Middle frontal gyrus (tissue), 1 donor: Measurements from ENCODE around the gene SLC13A4.
"Not testable (repeated sequence)": the region's sequence is repeated elsewhere in the genome, so short reads cannot be mapped to it uniquely, and the experiment has no call there.

Experiments
- DNase-seq: peaks from one replicate; pipeline ENCODE4 v3.0.0-alpha.2; 2015; ENCODE audit warnings: low spot score; ENCODE audit errors: extremely low spot score

Gene SLC13A4, protein sequence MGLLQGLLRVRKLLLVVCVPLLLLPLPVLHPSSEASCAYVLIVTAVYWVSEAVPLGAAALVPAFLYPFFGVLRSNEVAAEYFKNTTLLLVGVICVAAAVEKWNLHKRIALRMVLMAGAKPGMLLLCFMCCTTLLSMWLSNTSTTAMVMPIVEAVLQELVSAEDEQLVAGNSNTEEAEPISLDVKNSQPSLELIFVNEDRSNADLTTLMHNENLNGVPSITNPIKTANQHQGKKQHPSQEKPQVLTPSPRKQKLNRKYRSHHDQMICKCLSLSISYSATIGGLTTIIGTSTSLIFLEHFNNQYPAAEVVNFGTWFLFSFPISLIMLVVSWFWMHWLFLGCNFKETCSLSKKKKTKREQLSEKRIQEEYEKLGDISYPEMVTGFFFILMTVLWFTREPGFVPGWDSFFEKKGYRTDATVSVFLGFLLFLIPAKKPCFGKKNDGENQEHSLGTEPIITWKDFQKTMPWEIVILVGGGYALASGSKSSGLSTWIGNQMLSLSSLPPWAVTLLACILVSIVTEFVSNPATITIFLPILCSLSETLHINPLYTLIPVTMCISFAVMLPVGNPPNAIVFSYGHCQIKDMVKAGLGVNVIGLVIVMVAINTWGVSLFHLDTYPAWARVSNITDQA

DNA sequence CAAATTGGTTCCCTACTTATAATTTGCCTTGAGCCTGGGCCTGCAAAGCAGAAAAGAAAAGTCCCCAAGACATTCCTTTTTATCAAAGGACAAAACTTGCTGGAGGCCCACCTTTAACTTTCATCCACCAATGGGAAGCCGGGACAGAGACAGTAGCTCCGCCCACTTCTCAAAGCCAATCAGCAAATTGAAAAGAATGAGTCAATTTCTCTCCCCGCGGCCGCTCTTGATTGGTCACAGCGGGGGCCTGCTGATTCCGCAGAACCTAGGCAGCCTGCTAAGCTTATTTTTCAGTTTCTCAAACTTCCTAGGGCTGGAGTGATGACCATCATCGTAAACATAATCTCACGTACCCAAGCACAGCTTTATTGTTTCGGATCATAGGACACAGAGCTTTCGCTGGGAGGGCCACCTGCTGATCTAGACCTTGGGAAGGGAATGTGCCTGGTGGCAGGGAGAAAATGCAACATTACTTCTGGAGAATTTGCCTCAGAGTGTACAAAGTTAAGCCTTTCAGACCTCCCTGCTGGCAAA lies at the start of gene SLC13A4:
Gene SLC13A4 (minus strand): TSS at position 51 of the 534 bp plus-strand sequence. CDS start 690 bp downstream, outside the sequence.
- no peak for DNase-seq

DNA sequence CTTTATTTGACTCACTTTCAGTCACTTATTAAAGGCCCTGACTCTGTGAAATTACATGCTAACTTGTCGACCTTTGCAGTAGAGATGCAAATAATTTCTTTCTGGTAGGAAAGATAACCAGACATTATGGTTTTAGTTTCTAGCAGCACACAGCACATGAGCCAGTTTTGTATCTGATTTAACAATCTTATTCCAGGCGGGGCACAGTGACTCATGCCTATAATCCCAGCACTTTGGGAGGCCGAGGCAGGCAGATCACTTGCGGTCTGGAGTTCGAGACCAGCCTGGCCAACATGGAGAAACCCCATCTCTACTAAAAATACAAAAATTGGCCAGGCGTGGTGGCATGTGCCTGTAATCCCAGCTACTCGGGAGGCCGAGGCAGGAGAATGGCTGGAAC lies 47.9 kb upstream of the SLC13A4 start:
- not testable (repeated sequence) for DNase-seq

DNA sequence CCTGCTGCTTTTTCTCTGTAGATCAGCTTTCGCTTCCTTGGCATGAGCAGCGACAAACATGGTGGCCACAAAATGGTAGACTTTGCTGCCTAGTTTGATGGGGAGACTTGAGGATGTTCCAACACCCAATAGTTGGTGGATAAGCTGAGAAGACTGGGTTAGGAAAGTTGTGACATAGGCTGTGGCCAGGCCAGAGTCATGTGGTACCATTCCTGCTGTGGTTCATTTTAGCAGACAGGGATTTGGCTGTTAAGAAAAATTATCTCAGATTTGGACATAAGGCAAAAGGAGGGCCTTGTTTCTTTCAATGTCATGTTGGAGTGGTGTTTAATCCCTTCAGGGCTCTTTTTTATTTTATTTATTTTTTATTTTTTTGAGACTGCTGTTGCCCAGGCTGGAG lies 47.2 kb upstream of the SLC13A4 start:
- DNase-seq = no peak

DNA sequence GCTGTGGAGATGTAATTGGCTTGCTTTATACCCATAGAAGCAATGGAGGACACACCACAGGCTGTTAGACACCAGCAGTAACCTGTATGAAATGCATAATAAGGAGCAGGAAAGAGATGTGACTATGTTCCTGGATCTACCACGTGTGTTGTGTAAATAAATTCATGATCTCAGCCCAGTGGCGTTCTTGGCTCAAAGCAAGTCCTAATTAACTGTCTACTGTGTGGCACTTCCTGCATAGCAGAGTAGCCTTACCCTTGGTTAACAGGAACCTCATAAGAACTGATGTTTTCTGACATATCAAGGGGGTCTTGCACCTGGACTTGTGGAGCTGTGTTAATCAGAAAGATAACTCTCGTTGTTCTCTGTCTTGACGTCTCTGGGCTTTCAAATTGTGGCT lies 46.3 kb upstream of the SLC13A4 start:
- no peak for DNase-seq

DNA sequence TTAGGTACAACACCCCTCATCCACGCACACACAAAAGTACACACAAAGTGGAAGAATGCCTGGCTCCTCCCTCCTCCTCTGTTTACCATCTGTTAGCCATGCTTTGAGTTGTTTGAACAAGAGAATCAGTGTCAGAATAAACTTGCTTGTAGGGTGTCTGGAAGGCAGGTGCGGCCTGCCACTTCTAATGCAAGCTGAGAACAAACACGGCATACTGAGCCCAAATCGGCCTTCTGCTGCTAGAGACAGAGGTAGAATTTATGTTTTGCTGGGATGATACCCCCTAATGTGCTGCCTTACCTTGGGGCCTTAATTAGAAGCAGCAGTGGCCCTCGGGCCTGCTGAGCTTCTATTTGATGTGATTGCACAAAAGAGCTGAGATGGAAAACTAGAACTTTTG lies 45.5 kb upstream of the SLC13A4 start:
- DNase-seq = no peak

DNA sequence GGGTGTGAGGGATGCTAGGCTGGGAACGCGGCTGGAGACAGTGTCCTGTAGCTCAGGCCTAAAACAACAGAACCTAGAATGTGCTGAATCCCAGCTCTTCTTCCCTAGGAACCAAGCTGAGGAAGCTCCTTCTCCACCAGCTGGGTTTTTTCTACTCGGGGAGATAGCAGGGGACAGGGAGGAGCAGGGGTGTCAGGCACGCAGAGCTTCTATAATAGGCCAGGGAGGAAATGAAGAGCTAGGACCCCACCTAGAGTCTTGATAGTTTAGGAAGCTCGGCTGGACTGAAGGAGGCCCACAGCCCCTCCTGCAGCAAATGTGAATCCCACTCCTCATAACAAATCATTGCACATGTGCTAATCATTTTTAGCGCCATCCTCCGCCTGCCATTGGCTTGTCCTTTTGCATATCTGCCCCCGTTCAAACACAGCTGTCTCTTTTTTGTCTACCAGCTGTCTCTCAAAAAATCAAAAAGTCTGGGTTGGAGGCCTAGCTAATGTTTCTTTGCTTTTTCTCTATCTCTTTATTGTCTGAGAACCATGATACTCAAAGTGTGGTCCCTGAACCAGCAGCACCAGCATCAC lies 44.7 kb upstream of the SLC13A4 start:
- no peak for DNase-seq

DNA sequence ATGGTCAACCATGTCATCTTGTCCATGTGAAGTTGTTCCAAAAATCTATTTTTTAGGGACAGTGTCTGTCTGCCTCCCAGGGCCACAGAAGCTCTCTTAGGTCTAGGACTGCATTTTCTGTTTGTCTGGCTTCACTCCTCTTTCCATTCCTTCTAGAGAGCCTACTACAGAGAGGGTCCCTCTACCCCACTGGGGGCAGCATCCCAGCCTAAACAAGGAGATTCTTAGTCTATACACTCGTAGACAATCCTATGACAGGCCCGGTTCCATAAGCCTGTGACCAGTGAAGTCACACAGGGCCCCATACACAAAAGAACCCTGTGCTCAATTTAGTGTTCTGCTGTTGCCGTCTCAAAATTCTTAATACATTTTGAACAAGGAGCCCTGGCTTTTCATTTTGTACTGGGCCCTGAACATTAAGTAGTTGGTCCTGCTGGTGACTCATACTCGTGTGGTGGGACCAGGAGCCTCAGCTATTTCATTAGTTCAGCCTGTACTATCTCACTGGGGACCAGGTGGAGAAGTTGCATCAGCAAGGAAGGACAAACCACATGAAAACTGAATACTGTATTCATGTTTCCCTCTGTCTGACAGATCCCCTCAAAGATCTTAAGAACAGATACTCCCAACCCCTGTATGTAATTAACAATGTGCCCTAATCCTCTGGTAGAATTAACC lies 44.1 kb upstream of the SLC13A4 start:
- no peak for DNase-seq

DNA sequence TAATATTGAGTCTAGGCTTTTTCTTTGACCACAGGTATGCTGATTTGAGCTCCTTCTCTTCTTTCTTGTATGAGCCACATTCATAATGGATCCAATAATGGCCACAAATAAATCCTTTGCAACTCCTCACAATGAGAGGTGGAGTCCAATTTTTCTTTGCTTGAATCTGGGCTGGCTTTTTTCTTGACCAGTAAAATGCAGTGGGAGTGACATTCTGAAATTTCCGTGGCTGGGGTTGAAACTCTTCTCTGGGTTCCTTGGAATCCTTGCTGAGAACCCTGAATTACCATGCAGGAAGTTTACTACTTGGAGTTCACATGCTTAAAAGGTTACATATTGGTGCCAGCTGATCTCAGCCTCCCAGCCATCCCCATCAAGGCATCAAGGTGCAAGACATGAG lies 43.1 kb upstream of the SLC13A4 start:
- DNase-seq = no peak

DNA sequence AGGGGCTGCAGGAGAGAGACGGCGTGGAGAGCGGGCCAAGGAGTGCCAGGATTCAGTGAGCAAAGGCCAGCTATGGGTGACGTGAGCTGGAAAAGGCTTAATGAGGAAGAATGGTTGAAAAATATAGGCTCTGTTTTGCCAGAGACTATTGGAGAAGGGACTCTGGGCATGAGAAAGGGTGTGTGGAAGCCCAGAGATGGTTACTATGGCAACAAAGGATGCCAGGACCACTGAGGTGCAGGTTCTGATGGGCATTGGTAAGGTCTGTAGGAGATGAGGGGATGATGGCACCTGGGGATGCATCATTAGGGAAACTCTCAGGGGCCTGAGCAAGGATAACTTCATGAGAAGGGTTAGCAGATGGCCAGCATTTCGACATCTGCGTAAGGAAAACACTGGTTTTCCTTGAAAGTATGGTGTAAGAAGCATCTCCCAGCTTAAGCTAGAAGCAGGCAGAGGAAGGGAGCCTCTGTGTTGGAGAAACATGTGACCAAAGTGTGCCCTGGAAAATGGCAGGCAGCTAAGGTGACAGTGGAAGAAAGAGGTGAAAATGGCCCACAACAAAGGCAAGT lies 42.2 kb upstream of the SLC13A4 start:
- no peak for DNase-seq

DNA sequence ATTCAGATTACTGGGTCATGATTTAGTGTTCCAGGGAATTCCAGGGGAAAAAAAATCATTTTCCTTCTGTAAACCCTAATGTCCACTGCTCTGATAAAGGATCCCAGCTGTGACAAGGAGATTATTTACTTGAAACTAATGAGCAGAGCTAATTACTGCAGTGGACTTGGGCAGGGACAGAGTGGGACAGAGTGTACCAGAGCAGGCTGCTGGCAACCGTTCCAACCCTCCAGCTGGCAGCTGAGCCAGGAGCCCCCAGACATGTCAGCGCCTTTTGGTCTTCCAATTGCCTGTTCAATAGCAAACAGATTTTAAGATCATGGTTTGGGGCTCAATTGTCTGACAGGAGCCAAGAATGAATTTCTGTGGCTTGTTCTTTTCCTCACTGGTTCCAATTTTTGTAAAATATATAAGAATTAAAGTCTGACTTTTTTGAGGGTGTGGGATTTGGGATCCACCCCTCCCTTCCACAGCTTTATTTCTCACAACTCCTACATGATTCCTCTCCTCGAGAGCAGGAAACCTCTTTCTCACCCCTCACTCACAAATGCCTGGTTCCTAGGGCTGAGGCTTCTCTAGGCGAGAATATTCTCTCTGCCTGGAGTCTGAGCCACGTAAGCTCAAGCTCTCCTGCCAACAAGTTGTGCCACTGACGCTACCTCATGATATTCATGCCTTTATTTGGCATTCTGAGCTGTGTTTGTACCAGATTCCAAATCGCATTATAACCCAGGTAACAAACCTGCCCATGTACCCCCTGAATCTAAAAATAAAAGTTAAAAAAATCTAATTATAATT lies 41.2 kb upstream of the SLC13A4 start:
- DNase-seq = no peak

DNA sequence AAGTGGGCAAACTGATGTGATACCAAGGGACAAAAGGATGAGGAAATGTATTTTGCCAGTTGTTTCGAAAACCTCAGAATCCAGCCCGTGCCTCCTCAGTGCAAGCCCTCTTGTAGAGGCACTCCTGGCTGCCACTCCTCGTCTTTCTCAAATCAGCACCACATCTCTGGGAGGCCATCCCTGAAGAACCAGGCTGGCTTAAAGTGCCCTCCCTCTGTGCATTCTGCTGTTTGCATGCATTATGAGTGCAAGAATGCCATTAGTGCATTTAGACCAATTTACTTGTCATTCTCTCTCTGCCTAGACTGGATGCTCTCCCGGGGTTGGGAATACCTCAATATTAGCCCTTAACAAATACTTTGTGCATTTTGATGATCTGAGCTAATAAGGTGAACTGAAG lies 40.5 kb upstream of the SLC13A4 start:
- DNase-seq = no peak

DNA sequence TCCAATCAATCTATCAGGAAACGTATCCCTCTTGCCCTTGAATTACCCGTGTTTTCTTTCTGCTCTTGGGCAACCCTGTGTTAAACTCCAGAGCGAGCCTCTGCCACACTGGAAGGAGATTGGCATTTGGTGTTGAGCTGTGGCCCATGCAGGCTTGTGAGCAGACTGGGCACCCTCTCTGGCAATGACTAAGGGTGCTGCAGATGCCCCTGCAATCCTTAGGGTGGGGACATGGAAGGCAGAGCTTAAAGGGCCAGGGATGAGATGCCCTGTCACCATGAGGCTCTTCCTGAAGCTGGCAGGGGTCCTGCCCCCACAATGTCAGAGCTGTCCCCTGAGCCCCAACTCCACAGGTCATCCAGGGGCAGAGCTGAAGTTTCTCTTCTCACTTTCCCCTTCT lies 40.1 kb upstream of the SLC13A4 start:
- DNase-seq = no peak

DNA sequence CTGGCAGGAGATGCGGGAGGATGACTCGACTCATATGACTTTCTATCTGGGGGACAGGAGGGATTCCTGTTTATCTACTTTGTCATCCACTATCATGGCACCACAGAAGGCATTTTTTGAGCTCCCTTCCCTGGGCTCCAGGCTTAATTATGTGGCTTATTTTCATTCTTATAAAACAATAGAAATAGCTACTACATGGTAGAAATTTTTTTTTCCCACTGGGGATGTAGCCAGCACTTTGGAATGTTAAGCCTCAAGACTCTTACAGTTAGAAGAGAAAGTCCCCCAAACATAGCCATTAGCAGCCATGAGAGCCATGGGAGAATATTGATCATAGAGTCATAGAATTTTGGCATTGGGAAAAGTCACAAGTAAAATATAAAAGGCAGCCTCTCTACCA lies 35.3 kb upstream of the SLC13A4 start:
- no peak for DNase-seq

DNA sequence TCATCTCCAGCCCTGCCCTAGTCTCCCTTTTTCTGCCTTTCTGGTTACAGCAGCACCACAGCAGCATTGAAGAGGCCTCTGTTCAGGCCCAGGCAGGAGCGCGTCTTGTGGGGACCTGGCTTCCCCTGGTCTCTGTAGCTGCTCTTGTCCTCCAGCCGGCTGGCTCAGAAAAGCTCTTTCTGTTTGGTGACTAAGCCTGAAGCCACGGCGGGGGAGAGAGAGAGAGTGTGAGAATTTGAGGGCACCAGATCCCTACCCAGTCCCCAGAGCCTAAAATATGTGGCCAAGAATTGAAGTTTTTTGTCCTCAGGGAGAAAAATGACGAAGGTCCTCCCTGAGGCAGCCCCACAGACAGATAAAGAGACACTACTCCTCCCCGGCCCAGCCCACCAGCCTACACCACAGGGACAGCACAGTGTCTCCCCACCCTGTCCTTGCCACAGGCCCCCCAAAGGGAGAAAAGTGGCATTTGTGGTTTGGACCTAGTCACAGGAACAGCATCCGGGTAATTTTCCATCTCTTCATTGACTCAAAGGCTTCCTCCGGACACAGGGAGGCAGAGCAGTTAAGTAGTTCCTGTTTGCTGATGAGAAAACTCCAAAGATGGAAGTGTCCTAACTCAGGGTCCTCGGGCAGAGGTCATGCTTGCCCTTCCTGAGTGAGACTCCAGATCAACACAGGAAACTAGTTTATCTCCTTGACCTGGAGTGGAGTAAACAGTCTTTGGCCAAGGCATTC lies 33.9 kb upstream of the SLC13A4 start:
- DNase-seq = no peak

DNA sequence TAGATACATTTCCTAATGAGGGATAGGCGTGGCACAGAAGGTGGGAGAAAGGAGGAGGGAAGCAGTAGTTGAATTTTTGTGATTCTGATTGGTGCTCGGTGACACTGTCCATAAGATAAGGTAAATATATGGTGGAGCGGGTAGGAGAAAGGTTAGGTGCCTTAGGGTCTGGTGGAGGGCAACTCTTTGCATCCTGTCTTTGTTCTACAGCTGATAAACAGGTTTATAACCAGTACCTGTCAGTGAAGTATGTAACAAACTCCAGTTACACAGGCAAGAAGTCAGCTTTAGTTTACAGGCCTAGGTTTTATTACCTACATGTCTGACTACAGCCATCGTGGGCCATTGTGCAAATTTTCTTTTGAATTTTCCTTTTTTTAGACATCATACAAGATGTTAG lies 31.5 kb upstream of the SLC13A4 start:
- DNase-seq = no peak

DNA sequence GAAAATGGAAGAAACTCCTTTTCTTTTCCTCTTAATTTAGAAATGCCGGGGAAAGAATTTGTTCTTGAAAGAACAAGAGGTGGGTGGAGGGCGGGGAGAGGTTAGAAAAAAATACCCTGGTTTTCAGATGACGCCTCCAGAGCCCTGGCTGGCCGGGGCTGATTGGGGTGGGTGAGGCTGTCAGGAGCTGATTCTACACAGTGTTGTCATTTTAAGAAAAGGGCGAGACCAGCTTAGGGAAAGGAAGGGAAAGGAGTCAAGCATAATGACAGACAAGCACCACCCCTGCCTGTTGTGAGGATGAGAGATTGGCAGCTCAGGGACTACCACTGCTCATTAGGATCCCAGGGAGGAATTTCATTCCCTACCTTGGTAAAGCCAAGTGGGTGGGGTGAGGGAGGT lies 30.5 kb upstream of the SLC13A4 start:
- no peak for DNase-seq

DNA sequence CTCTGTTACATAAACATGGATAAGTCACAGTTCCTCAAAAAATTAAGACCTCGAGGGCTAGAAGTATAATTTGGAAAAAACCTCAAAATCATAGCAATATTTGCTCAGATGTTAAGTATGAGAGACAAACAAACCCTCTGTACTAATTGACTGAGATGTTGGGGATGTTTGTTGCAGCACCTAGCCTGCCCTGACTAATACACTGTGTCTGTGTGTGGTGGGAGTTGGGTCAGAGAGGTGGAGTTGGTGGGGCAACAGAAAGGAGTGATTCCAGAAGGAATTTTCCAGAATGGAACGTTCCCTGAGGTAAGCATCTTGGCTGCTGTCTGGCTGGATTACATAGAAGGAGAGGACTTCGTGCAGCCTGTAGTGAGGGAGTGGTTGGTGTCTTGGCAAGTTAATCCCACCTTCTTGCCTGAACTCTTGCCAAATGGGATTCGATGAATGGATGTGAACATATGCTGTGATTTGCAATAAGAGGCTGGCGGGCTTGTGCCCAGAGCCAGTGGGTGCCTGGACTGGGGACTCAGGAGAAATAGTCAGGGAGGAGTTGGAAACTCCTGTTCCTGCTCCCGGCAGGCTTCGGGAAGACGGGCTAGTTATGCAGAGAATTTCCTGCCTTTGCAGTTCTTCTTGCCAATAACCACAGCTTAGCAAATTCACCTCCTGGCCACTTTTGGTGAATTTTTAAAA lies 29.9 kb upstream of the SLC13A4 start:
- DNase-seq = no peak

DNA sequence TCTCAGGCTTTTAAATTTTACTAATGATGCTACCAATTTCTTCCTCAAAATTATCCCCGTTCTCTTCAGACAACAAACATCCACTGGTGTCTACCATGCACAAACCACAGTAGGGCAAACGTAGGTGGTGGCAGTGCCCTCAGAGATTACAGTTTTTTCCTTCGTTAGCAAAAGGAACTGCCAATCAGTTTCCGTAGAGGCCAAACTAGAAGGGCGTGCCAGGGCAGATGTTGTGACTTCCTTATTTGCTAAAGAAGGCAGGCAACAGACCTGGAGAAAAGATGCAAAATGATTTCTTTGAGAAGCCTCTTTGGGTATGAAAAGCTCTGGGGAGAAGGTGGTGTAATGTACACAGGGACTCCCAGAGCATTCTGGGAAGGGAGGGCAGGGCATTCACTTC lies 28.2 kb upstream of the SLC13A4 start:
- DNase-seq = no peak

DNA sequence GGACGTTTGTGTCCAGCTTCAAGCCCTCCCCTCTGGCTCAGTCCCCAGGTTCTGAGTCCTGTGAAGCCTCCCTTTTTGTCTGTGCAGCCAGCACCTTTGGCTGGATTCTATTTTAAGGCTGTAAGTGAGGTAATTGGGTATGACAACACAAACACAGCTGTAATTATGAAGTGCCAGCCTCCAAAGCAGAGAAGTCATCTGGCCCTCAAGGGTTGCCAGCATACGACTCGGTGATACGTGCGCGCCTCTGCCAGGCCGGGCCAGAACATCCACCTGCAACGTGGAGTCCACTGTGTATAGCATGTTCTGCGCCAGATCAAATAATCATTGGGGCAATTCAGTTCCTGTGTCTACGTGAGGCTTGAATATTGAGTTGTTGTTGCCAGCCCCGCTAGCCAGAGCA lies 27.4 kb upstream of the SLC13A4 start:
- DNase-seq = no peak
